Measurements from ENCODE around the gene TPK1.

TPK1 gene

DNA sequence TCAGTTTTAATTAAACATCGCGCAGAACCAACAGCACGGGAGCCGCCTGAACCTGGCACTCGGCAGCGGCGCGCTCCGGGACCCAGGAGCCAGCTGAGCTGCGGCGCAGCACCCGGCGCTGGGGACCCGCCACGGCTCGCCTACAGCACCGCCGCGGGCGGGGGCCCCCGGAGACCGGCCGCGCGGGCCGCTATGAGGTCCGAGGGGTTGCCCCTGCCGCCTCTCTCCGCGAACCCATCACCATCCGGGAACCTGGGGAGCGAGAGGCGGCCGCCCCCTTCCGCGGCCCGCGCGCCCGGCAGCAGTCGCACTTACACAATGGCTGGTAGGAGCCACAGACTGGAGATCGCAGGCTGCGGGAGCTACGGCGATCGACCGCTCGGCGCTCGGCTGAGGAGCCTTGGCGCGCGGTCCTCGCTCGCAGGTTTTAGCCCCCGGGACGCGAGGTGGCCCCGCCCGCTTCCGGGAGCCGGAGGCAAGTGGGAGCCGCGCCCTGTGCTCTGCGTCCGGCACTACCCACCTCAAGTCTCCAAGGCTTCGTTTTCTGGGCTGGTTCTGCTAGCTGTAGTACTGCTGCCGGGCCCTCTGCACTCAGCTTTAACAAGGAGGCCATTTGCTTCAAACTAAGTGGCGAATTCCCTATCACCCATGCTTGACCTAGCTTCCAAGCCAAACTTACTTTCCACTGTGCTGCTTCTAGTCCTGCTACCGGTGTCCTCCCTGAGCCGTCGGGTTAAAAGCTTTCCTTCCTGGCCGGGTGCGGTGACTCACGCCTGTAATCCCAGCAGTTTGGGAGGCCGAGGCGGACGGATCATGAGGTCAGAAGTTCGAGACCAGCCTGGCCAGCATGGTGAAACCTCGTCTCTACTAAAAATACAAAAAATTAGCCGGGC is at the start of gene TPK1:
TSS of gene TPK1 (minus strand) at position 402 of the 893 bp plus-strand sequence. CDS start 451 bp downstream, outside the sequence.
- in situ Hi-C loops (cut with MboI; ENCODE audit: low sequenced_read_pairs): no loop called here

DNA sequence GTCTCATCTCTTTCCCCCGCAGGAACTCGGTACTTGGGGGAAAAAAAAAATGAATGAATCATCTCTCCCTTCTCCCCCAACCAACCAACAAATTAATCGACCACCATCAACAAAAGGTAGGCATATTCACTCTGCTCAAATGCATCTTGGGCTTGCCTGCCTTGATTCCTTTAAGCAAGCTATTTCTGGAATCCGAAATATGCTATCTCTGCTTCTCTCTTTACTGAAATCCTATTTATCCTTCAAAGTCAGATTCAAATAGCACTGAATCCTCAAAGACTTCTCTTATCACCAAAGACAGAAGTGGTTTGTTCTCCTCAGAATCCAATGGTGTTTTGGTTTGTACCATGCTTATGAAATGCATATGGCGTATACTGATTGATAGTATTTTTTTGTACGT is 49.6 kb upstream of the TPK1 start:
- in situ Hi-C loops (cut with MboI; ENCODE audit: low sequenced_read_pairs): no loop called here

DNA sequence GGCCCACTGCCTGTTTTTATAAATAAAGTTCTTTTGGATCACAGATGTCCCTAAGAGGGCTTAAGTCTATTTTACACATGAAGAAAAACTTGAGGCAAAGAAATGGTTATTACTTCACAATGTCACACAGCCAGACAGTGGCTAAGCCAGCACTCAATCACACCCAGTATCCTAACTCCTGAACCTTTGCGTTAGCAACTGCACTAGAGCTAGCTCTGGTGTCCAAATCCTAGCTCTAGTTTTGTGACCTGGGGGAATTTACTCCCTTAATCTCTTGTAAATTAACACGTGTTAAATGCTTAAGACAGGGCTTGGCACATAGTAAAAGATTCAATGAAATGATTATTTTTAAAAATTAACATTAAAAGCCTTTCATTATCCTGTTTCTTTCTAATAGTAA is 49.0 kb upstream of the TPK1 start:
- in situ Hi-C loops (cut with MboI; ENCODE audit: low sequenced_read_pairs): no loop called here

GRCh38 chr7:144873316-144873845 is 37.5 kb upstream of the TPK1 start:
- in situ Hi-C loops (cut with MboI; ENCODE audit: low sequenced_read_pairs): no loop called here

DNA sequence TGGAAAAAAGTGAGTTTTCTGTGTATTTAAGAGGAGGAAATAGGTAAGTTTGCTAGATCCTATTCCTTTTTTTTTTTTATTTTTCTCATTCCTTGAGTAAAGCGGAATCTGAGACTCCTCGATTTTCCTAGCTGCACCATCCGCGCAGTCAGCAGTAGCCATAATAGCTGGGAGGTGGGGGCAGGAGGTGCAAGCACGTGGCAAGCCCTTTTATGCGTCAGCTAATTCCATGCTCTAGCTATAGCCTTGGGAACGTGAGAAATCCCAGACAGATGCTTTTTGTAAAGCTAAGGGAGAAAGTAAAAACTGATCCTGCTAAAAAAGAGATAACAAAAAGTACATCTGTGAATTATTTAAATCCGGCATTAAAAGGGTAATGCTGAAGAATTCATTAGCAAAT is 33.2 kb upstream of the TPK1 start:
- in situ Hi-C loops (cut with MboI; ENCODE audit: low sequenced_read_pairs): no loop called here

GRCh38 chr7:144866189-144866588 is 30.3 kb upstream of the TPK1 start:
- in situ Hi-C loops (cut with MboI; ENCODE audit: low sequenced_read_pairs): no loop called here

DNA sequence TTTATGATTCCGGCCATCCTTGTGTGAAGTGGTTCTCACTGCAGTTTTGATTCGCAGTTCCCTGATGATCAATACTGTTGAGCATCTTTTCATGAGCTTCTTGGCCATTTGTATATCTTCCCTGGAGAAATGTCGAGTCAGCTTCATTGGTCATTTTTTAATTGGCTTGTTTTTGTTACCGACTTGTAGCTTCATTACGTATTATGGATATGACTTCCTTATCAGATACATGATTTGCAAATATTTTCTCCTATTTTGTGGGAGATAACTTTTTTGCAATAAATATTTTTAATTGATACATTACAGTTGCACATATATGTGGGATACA is 27.4 kb upstream of the TPK1 start:
- in situ Hi-C loops (cut with MboI; ENCODE audit: low sequenced_read_pairs): no loop called here

- in situ Hi-C loops (cut with MboI; ENCODE audit: low sequenced_read_pairs): no loop called here
Observed at GRCh38 chr7:144862612-144863319, 26.9 kb upstream of the TPK1 start.

GRCh38 chr7:144859739-144860138 is 23.9 kb upstream of the TPK1 start:
- in situ Hi-C loops (cut with MboI; ENCODE audit: low sequenced_read_pairs): no loop called here

GRCh38 chr7:144857463-144857862 is 21.6 kb upstream of the TPK1 start:
- in situ Hi-C loops (cut with MboI; ENCODE audit: low sequenced_read_pairs): no loop called here

DNA sequence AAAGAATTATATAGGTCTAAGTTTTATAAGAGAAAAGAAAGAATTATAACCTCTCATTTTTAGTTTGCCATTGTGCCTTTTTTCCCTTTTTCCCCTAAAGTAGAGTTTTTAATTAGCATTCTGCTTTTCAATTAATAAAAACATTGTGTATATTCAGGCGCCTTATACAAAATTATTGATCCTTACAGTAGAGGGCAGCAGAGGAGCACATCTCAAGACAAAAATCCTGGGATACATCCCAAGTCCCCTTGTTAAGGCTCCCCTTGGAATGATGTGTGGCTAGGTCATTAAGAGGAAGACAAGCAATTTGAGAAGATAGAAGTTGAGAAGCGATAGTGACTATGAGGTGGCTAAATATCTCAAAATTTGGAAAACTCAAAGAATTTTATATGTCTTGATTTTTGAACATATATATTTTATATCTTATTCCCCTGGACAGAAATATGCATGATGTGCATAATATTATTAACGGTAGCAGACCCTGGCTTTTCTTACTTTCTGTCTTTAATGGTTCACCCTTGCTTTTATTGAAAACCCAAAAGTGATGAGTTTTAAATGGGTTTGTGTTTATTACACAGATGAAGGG is 19.1 kb upstream of the TPK1 start:
- in situ Hi-C loops (cut with MboI; ENCODE audit: low sequenced_read_pairs): no loop called here

GRCh38 chr7:144853542-144853941 is 17.7 kb upstream of the TPK1 start:
- in situ Hi-C loops (cut with MboI; ENCODE audit: low sequenced_read_pairs): no loop called here

- in situ Hi-C loops (cut with MboI; ENCODE audit: low sequenced_read_pairs): no loop called here
Observed at GRCh38 chr7:144848078-144848477, 12.2 kb upstream of the TPK1 start.

DNA sequence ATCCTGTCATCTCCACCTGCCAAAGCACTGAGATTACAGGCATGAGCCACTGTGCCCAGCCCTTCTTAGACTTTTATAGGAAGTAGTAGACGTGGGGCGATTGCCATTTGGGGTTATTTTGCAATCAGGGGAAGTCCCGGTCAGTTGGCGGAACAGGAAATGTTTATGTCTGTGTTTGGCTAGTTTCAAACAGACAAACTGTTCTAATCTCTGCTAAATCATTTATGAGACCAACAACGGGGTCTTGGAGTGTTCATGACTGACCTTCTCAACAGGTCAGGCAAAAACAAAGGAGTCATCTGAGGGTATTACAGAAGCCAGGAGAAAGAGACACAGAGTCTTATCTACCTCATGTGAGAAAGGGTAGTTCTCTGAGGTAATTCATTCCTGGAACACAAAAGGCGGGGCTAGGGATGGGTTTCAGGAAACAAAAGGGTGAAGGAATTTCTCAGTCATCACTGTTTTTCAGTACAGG is 6.6 kb upstream of the TPK1 start:
- in situ Hi-C loops (cut with MboI; ENCODE audit: low sequenced_read_pairs): no loop called here

GRCh38 chr7:144836545-144836842 is 641 bp upstream of the TPK1 start:
- in situ Hi-C loops (cut with MboI; ENCODE audit: low sequenced_read_pairs): no loop called here

- in situ Hi-C loops (cut with MboI; ENCODE audit: low sequenced_read_pairs): no loop called here
Observed at GRCh38 chr7:144835155-144835611, 670 bp downstream of the TPK1 start.

DNA sequence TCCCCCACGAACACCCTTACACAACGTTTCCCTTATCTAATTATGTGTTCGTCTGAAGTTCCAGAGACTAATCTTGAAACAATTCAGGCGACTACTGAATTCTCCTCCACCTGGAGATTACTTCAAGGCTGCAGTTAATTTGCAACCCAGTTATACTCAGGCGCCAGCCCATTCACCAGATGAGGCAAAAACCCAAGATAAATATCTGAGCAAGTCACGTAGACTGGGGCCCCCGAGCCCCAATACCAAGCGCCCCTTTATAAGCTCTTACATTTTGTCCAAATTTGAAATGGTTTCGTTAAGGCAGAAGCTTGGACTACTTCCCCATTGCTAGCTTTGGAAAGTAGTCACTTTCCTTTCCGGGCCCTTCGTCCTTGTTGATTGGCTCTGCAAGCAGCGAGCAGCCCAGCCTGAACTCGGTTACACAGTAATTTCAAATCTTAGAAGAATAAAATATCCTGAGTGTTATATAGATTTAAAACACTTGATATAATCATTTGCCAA is 1.2 kb downstream of the TPK1 start:
- in situ Hi-C loops (cut with MboI; ENCODE audit: low sequenced_read_pairs): no loop called here

- in situ Hi-C loops (cut with MboI; ENCODE audit: low sequenced_read_pairs): no loop called here
Observed at GRCh38 chr7:144830811-144831210, 5.0 kb downstream of the TPK1 start.

DNA sequence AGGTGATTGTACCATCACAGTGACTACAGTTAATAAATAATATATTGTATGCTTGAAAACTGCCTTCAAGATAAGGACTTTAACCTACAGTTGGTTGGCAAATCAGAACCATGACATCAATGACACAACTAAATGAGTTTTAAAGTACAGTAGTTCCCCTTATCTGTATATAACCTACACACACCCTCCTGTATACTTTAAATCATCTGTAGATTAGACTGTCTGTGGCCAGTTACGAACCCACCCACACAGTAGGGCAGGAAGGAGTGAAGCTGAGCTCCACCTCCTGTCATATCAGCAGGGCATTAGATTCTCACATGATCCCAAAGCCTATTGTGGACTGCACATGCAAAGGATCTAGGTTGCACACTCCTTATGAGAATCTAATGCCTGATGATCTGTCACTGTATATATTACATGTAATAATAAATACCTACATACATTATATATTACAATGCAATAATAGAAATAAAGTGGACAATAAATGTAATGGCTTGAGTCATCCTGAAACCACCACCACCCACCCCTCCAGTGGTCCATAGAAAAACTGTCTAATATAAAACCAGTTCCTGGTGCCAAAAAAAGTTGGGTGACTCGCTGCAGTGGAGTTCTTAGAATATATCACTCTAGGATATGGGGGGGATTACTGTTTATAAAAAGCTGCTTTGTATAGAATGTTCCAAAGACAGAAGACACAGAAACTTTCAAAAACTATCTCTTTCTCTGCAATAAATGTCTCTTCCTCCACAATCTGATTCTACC is 5.6 kb downstream of the TPK1 start:
- in situ Hi-C loops (cut with MboI; ENCODE audit: low sequenced_read_pairs): no loop called here

DNA sequence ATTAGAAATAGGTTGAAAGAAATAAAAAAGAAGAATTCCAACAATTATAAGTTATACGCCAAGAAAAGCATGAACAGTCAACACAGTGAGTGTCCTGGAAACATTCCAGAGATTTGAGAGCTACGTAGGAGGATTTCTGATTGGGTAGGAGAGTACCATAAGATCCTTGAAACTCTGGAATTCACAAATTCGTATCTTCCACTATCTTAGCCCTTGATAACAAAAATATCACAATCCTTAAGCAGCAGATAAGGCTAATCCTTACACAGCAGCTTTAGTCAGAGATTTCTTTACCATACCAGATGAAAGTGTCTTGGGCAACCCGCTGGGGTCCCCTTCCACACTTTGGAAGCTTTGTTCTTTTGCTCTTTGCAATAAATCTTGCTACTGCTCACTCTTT is 8.2 kb downstream of the TPK1 start:
- in situ Hi-C loops (cut with MboI; ENCODE audit: low sequenced_read_pairs): no loop called here

DNA sequence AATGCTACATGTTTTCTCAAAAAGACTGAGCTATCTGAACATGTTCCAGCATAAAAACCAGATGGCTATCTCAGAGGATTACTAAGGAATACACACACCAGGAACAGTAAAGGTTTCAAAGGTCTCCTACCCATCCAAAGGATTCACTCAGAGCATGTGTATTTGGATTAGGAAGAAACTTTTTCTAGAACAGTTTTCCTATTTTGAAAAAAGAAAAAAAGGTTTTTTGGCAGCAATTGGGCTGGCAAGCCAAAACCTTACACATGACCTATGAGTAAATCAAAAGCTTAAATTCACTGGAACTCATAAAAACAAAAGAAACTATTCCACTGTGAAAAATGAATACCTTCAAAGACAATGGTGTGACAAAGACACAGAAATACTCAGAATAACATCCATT is 9.6 kb downstream of the TPK1 start:
- in situ Hi-C loops (cut with MboI; ENCODE audit: low sequenced_read_pairs): no loop called here

Data from HL-60/S4 treated with retinoic acid at 250 ng/mL for 4 days and 3 days (cell line).